K562 (cell line): ENCODE measurements around the gene ACER3. TPM values are rescaled to one million over a fixed set of nuclear protein-coding genes. Genes with fewer than 3 reads are reported as not detected.

Experiments
- ARID1B ChIP-seq: fragments of 450-650 bp; IDR thresholded peaks from 2 replicates; pipeline ENCODE4 v1.6.1; 2016; ENCODE audit warnings: antibody characterized with exemption, mild to moderate bottlenecking, inconsistent platforms
- CCAR2 ChIP-seq: fragments of 200-400 bp; formaldehyde crosslinking; IDR thresholded peaks from 2 replicates; pipeline ENCODE4 v1.6.1; 2017; ENCODE audit warnings: mild to moderate bottlenecking, low read depth, low read length
- FOXA1 ChIP-seq: fragments of 450-650 bp; IDR thresholded peaks from 2 replicates; pipeline ENCODE4 v1.6.1; 2016; ENCODE audit warnings: mild to moderate bottlenecking, borderline replicate concordance
- FOXJ2 ChIP-seq: fragments of 200-800 bp; sonication (Bioruptor generic); IDR thresholded peaks from 2 replicates; pipeline ENCODE4 v1.6.1; 2016; ENCODE audit warnings: missing genetic modification characterization, missing compliant biosample characterization
- FOXM1 ChIP-seq, 2 experiments: fragments of 450-650 bp in 1 of 2; sonication (generic) in 1 of 2; formaldehyde crosslinking in 1 of 2; IDR thresholded peaks; 2 replicates each; pipeline versions ENCODE4 v1.6.1 to v1.9.0; 2017 to 2022; ENCODE audit warnings: low read depth in 2 of 2, mild to moderate bottlenecking in 2 of 2, missing genetic modification reagents in 1 of 2, moderate library complexity in 1 of 2
- GATA2 ChIP-seq: sonication (generic); formaldehyde crosslinking; IDR thresholded peaks from 2 replicates; pipeline ENCODE4 v1.4.0; 2020; ENCODE audit warnings: mild to moderate bottlenecking, missing genetic modification reagents
- HDAC6 ChIP-seq: IDR thresholded peaks from 2 replicates; pipeline ENCODE4 v1.6.1; 2012; ENCODE audit warnings: low read depth, mild to moderate bottlenecking, control low read depth, inconsistent platforms, low read length, moderate library complexity
- JUN ChIP-seq, 2 experiments: sonication (generic) in 1 of 2; formaldehyde crosslinking in 1 of 2; IDR thresholded peaks; 2 replicates each; pipeline versions ENCODE4 v1.6.1 to v1.8.0; 2012 to 2022; ENCODE audit warnings: borderline replicate concordance in 2 of 2, mild to moderate bottlenecking in 2 of 2, improper control_type of control experiment in 1 of 2, low read depth in 1 of 2, low read length in 1 of 2, missing genetic modification reagents in 1 of 2
- KAT2B ChIP-seq: IDR thresholded peaks from one replicate; pipeline ENCODE4 v1.6.1; 2012; ENCODE audit warnings: low read depth, mild to moderate bottlenecking, control low read depth, inconsistent platforms, low read length, moderate library complexity
- KLF1 ChIP-seq: fragments of 450-650 bp; IDR thresholded peaks from 2 replicates; pipeline ENCODE4 v1.6.1; 2016; ENCODE audit warnings: missing genetic modification characterization, missing compliant biosample characterization
- MBD2 ChIP-seq: sonication (generic); IDR thresholded peaks from 2 replicates; pipeline ENCODE4 v1.6.1; 2016; ENCODE audit warnings: low read depth, borderline replicate concordance
- MTA2 ChIP-seq: fragments of 450-650 bp; IDR thresholded peaks from 2 replicates; pipeline ENCODE4 v1.6.1; 2016; ENCODE audit warnings: low read depth
- NFE2 ChIP-seq: IDR thresholded peaks from 2 replicates; pipeline ENCODE4 v1.6.1; 2014; ENCODE audit warnings: antibody characterized with exemption, low read depth
- NR1H2 ChIP-seq: sonication (generic); formaldehyde crosslinking; IDR thresholded peaks from 2 replicates; pipeline ENCODE4 v1.4.0; 2020; ENCODE audit warnings: mild to moderate bottlenecking, missing genetic modification reagents
- POLR2AphosphoS5 ChIP-seq: IDR thresholded peaks from 2 replicates; pipeline ENCODE4 v1.6.1; 2011; ENCODE audit warnings: mild to moderate bottlenecking, low read depth, low read length, moderate library complexity; ENCODE audit not compliant: control insufficient read depth, insufficient read depth
- RBM25 ChIP-seq: fragments of 200-400 bp; formaldehyde crosslinking; IDR thresholded peaks from 2 replicates; pipeline ENCODE4 v1.6.1; 2018; ENCODE audit warnings: low read length, low read depth, moderate library complexity; ENCODE audit not compliant: severe bottlenecking
- RCOR1 ChIP-seq, 2 experiments: IDR thresholded peaks; 2 replicates each; pipeline ENCODE4 v1.6.1; 2012; ENCODE audit warnings: low read depth in 2 of 2, low read length in 2 of 2, borderline replicate concordance in 1 of 2, improper control_type of control experiment in 1 of 2
- SAFB2 ChIP-seq: fragments of 200-400 bp; formaldehyde crosslinking; IDR thresholded peaks from 2 replicates; pipeline ENCODE4 v1.6.1; 2018; ENCODE audit warnings: borderline replicate concordance, low read length, low read depth, moderate library complexity; ENCODE audit not compliant: severe bottlenecking
- SIN3B ChIP-seq: fragments of 450-650 bp; IDR thresholded peaks from 2 replicates; pipeline ENCODE4 v1.6.1; 2017; ENCODE audit warnings: low read depth, mild to moderate bottlenecking, moderate library complexity
- SRSF9 ChIP-seq: fragments of 200-400 bp; formaldehyde crosslinking; IDR thresholded peaks from 2 replicates; pipeline ENCODE4 v1.6.1; 2017; ENCODE audit warnings: low read depth, low read length, borderline replicate concordance
- TFE3 ChIP-seq: fragments of 450-650 bp; formaldehyde crosslinking; IDR thresholded peaks from 2 replicates; pipeline ENCODE4 v1.4.0; 2020; ENCODE audit warnings: mild to moderate bottlenecking, mixed read lengths
- TSC22D4 ChIP-seq: fragments of 450-650 bp; IDR thresholded peaks from 2 replicates; pipeline ENCODE4 v1.6.1; 2016; ENCODE audit warnings: missing genetic modification characterization, missing biosample characterization, control low read depth
- ZNF140 ChIP-seq: fragments of 250-450 bp; sonication (Bioruptor Pico); IDR thresholded peaks from 2 replicates; pipeline ENCODE4 v1.8.0; 2021; ENCODE audit warnings: moderate library complexity, mild to moderate bottlenecking, inconsistent platforms
- ZNF184 ChIP-seq: sonication (generic); formaldehyde crosslinking; IDR thresholded peaks from 2 replicates; pipeline ENCODE4 v1.5.0; 2020; ENCODE audit warnings: missing genetic modification reagents
- ZNF24 ChIP-seq: fragments of 450-650 bp; IDR thresholded peaks from 2 replicates; pipeline ENCODE4 v1.6.1; 2016
- ZNF277 ChIP-seq: fragments of 250-450 bp; sonication (Bioruptor Pico); IDR thresholded peaks from 2 replicates; pipeline ENCODE4 v1.8.0; 2022; ENCODE audit warnings: inconsistent platforms, mild to moderate bottlenecking, moderate library complexity, borderline replicate concordance
- ZNF561 ChIP-seq: fragments of 450-650 bp; formaldehyde crosslinking; conservative IDR thresholded peaks from 2 replicates; pipeline ENCODE4 v1.4.0; 2020; ENCODE audit warnings: mild to moderate bottlenecking, moderate library complexity
- ZNF707 ChIP-seq: fragments of 250-450 bp; sonication (Bioruptor Pico); conservative IDR thresholded peaks from 2 replicates; pipeline ENCODE4 v1.8.0; 2022; ENCODE audit warnings: inconsistent platforms, mild to moderate bottlenecking, moderate library complexity
- ZNF785 ChIP-seq: fragments of 250-450 bp; sonication (Bioruptor Pico); IDR thresholded peaks from 2 replicates; pipeline ENCODE4 v1.4.0; 2020; ENCODE audit warnings: mild to moderate bottlenecking
- polyA plus RNA-seq, 8 experiments: library from polyadenylated mRNA; depleted of rRNA in 4 of 8; stranded (reverse) in 5 of 8; unstranded in 3 of 8; fragments of >200 nt; fragmentation: Nextera tagmentation in 2 of 8; fragmentation: Illumina TruSeq in 1 of 8; extraction: Ambion mirVana in 2 of 8; extraction: Trizol in 1 of 8; gene quantifications; 2 replicates each; pipeline versions ENCODE4 v1.2.1 to v1.2.3, GENCODE V29; 2011 to 2014; ENCODE audit warnings: inconsistent platforms in 1 of 8, missing spikeins in 1 of 8
- total RNA-seq, 7 experiments: library from RNA; depleted of rRNA in 6 of 7; stranded (reverse); fragments of >200 nt in 6 of 7; fragmentation: Illumina TruSeq in 2 of 7; extraction: Trizol in 2 of 7; gene quantifications; 2 replicates each; pipeline versions ENCODE4 v1.2.1 to v1.2.3, GENCODE V29; 2011 to 2021; ENCODE audit warnings: low replicate concordance in 1 of 7

Gene ACER3
- total and polyA plus RNA-seq, 9 of the 15 experiments (the other 6 are each of a cell fraction or from before 2014, with no cell fraction given), result 2.0 to 23.8 (median 9.5) TPM

DNA sequence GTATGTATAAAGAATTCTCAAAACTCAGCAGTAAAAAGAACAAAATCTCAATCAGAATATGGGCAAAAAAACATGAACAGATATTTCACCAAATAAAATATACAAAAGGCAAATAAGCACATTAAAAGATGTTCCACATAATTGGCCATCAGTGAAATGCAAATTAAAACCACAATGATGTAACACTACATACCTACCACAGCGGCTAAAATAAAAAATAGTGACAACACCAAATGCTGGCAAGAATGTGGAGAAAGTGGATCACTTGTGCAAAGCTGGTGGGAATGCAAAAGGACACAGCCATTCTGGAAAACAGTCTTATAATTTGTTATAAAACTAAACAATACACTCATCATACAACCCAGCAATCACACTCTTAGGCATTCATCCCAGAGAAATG lies 38.3 kb upstream of the ACER3 start (continued):
- TF ChIP-seq ZNF277 (CRISPR knock-in tag) (no peak), SRSF9 (no peak), NFE2 (no peak), ZNF785 (CRISPR knock-in tag) (no peak), ZNF707 (CRISPR knock-in tag) (no peak), SIN3B (no peak), MTA2 (peak; percentile 9; the same call in 1 of the 2 replicates), TFE3 (CRISPR knock-in tag) (no peak), CCAR2 (no peak), MBD2 (no peak), ZNF140 (CRISPR knock-in tag) (no peak), RCOR1 (IDR thresholded peaks at IDR 0.05; ENCODE audit: borderline replicate concordance in 1 of 2, low read depth in 2 of 2, low read length in 2 of 2) (no peak), FOXA1 (no peak), ARID1B (peak; percentile 38), TSC22D4 (tag) (no peak), FOXJ2 (no peak), POLR2AphosphoS5 (no peak), ZNF561 (CRISPR knock-in tag) (no peak), FOXM1 (IDR thresholded peaks at IDR 0.05; ENCODE audit: low read depth) (0 out of 2 replicates have a peak, but pooled peaks have one; percentile 12), FOXM1 (CRISPR knock-in tag; IDR thresholded peaks at IDR 0.05; ENCODE audit: low read depth) (no peak), HDAC6 (no peak), JUN (IDR thresholded peaks at IDR 0.05; ENCODE audit: borderline replicate concordance, low read depth, low read length) (no peak), JUN (CRISPR knock-in tag; IDR thresholded peaks at IDR 0.05; ENCODE audit: borderline replicate concordance) (no peak), RBM25 (peak; percentile 97), KAT2B (no peak), KLF1 (tag) (no peak), GATA2 (CRISPR knock-in tag) (no peak), ZNF184 (CRISPR knock-in tag) (no peak), SAFB2 (no peak), ZNF24 (peak; percentile 61), NR1H2 (CRISPR knock-in tag) (no peak)
